GM04503 (cell line): ENCODE data around the gene EGLN2.
"Not testable (repeated sequence)": the region's sequence is repeated elsewhere in the genome, so short reads cannot be mapped to it uniquely, and the experiment has no call there.

ENCODE experiments used
- DNase-seq: peaks from one replicate; pipeline ENCODE4 v3.0.0-alpha.2; 2012; ENCODE audit warnings: low read depth

The EGLN2 gene

GRCh38 chr19:40802300-40803169, 3.5 kb downstream of the EGLN2 start:
- DNase-seq, result no peak

- DNase-seq, result no peak
These were observed 4.3 kb downstream of the EGLN2 start for GRCh38 chr19:40803170-40803856.

GRCh38 chr19:40803857-40804782, 5.1 kb downstream of the EGLN2 start:
- no peak for DNase-seq

GRCh38 chr19:40804783-40805242, 5.8 kb downstream of the EGLN2 start:
- no peak for DNase-seq

GRCh38 chr19:40805258-40805868, 6.4 kb downstream of the EGLN2 start:
- DNase-seq, result no peak

- DNase-seq, result peak; percentile 78
These were observed 7.6 kb downstream of the EGLN2 start for GRCh38 chr19:40806423-40807146.

- DNase-seq, result no peak
These were observed 8.4 kb downstream of the EGLN2 start for GRCh38 chr19:40807147-40808020.

GRCh38 chr19:40808021-40808325, 9.0 kb downstream of the EGLN2 start:
- no peak for DNase-seq

GRCh38 chr19:40808497-40808896, 9.5 kb downstream of the EGLN2 start:
- DNase-seq, result no peak

GRCh38 chr19:40809358-40810086, 10.5 kb downstream of the EGLN2 start:
- no peak for DNase-seq

- no peak for DNase-seq
These were observed 11.2 kb downstream of the EGLN2 start for GRCh38 chr19:40810160-40810559.

- peak; percentile 40 for DNase-seq
These were observed 11.8 kb downstream of the EGLN2 start for GRCh38 chr19:40810649-40811408.

- DNase-seq, result no peak
These were observed 12.7 kb downstream of the EGLN2 start for GRCh38 chr19:40811478-40812341.

- DNase-seq, result not testable (repeated sequence)
These were observed 13.6 kb downstream of the EGLN2 start for GRCh38 chr19:40812571-40812970.

GRCh38 chr19:40813182-40813581, 14.2 kb downstream of the EGLN2 start:
- no peak for DNase-seq

- no peak for DNase-seq
These were observed 16.2 kb downstream of the EGLN2 start for GRCh38 chr19:40815223-40815622.

- DNase-seq, result not testable (repeated sequence)
These were observed 19.7 kb downstream of the EGLN2 start for GRCh38 chr19:40818480-40819399.
